ENCODE results near the gene CDYL2. TPM values are rescaled to one million over a fixed set of nuclear protein-coding genes. Genes with fewer than 3 reads are reported as not detected.

CDYL2 gene
- total RNA-seq, 1 donor from 2014 or later = 4.5 TPM

DNA sequence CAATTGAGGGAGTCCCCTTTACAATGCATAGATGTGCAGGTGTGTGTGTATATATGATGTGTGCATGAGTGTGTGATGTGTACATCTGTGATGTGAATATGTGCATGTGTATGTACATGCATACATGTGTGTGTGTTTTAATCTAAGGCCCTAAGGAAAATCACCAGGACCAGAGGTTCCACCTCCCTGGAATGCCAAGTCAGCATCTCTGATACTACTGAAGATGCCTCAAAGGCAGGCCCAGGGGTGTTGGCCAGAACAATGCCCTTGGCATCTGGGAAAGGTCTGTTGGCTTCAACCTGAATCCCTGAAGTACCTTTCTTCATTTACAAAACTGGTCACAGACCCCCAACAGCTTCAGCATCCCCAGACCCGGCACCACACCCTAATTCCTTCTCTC, 129.5 kb downstream of the CDYL2 start:
- DNase-seq (ENCODE audit: low read depth, low spot score) = no peak
- no peak overlapping the region for H3K27ac Mint-ChIP-seq (ENCODE audit: unreplicated experiment)
- no peaks in the 10 kb centered on the region for H3K4me1 Mint-ChIP-seq
- H3K9me3 Mint-ChIP-seq = no peaks in the 10 kb centered on the region
- H3K27me3 Mint-ChIP-seq (ENCODE audit: low read depth) = peaks cover 2% of the 10 kb centered on the region
- peaks cover 3% of the 10 kb centered on the region for H3K36me3 Mint-ChIP-seq (ENCODE audit: low read depth)
- H3K4me3 Mint-ChIP-seq = no peak overlapping the region
- TF ChIP-seq, protein P1, sequence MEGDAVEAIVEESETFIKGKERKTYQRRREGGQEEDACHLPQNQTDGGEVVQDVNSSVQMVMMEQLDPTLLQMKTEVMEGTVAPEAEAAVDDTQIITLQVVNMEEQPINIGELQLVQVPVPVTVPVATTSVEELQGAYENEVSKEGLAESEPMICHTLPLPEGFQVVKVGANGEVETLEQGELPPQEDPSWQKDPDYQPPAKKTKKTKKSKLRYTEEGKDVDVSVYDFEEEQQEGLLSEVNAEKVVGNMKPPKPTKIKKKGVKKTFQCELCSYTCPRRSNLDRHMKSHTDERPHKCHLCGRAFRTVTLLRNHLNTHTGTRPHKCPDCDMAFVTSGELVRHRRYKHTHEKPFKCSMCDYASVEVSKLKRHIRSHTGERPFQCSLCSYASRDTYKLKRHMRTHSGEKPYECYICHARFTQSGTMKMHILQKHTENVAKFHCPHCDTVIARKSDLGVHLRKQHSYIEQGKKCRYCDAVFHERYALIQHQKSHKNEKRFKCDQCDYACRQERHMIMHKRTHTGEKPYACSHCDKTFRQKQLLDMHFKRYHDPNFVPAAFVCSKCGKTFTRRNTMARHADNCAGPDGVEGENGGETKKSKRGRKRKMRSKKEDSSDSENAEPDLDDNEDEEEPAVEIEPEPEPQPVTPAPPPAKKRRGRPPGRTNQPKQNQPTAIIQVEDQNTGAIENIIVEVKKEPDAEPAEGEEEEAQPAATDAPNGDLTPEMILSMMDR (conservative IDR thresholded peaks at IDR 0.05) = no peak

DNA sequence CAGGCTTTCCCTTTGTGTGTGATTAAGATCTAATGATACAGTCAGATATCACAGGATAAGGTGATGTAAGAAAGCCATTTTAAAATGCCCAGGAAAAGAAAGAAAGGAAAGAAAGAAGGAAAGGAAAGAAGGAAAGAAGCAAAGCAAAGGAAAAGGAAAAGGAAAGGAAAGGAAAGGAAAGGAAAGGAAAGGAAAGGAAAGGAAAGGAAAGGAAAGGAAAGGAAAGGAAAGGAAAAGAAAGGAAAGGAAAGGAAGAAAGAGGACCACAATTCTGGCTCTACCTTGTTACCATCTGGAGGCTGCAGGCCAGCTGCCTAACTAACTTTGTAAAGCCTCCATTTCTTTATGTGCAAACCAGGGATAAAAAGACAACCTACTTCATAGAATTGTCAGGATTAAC, 132.0 kb downstream of the CDYL2 start:
- Mint-ChIP-seq H3K36me3 (ENCODE audit: low read depth) (no peaks in the 10 kb centered on the region), H3K4me1 (no peaks in the 10 kb centered on the region), H3K27me3 (ENCODE audit: low read depth) (peaks cover 3% of the 10 kb centered on the region), H3K9me3 (no peaks in the 10 kb centered on the region), H3K27ac (ENCODE audit: unreplicated experiment) (no peak overlapping the region), H3K4me3 (no peak overlapping the region)
- TF ChIP-seq, protein P1 (conservative IDR thresholded peaks at IDR 0.05) = no peak
- no peak for DNase-seq (ENCODE audit: low read depth, low spot score)

DNA sequence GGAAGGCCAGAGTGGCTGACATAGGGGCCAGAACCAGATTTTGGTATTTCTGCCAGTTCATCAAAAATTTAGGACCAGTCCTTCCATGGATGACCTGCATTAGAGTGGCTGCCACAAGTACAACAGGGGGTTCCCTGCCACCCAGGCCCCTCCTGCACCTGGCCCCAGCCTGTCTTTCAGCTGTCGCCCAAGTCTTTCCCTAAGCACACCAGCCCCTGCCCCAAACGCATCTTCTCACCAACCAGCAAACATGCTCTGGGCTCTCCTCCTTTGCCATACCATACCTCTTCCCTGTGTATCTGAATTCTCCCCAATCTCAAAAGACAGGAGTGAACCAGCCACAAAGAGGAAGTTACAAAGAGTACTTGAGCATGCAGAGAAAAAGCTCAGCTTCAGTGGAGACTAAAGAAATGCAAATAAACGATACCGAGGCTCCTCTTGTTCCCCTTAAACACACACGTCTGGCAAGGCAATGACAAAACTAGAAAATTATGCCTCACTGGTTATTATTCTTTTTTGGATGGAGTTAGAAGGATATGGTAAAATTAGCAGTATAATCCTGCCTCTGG, 133.0 kb downstream of the CDYL2 start:
- Mint-ChIP-seq H3K27me3 (ENCODE audit: low read depth) (peaks cover 6% of the 10 kb centered on the region), H3K9me3 (no peaks in the 10 kb centered on the region), H3K4me1 (peaks cover 2% of the 10 kb centered on the region), H3K27ac (ENCODE audit: unreplicated experiment) (no peak overlapping the region), H3K36me3 (ENCODE audit: low read depth) (no peaks in the 10 kb centered on the region), H3K4me3 (no peak overlapping the region)
- no peak for DNase-seq (ENCODE audit: low read depth, low spot score)
- TF ChIP-seq, protein P1 (conservative IDR thresholded peaks at IDR 0.05) = no peak

DNA sequence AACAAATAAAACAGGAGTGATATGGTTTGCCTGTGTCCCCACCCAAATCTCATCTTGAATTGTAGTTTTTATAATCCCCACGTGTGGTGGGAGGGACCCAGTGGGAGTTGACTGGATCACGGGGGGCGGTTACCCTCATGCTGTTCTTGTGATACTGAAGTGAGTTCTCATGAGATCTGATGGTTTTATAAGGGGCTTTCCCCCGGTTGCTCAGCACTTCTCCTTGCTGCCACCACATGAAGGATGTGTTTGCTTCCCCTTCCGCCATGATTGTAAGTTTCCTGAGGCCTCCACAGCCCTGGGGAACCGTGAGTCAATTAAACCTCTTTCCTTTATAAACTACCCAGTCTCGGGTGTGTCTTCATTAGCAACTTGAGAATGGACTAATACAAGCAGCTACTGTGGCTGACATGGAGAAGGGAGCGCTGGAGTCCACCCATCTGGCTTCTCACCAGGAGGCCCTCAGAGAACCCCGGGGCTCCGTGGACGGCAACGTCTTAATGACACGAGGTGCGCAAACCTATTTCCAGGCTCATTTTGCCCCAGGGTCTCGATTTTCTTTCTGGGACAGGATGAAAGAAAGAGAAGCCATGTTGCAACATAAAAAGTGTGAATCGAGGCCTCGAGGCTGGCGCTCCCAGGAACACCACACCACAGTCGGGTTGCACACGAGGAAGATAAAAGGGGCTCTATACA, 134.1 kb downstream of the CDYL2 start:
- TF ChIP-seq, protein P1 (conservative IDR thresholded peaks at IDR 0.05) = no peak
- H3K27me3 Mint-ChIP-seq (ENCODE audit: low read depth) = peaks cover 11% of the 10 kb centered on the region
- DNase-seq (ENCODE audit: low read depth, low spot score) = no peak

DNA sequence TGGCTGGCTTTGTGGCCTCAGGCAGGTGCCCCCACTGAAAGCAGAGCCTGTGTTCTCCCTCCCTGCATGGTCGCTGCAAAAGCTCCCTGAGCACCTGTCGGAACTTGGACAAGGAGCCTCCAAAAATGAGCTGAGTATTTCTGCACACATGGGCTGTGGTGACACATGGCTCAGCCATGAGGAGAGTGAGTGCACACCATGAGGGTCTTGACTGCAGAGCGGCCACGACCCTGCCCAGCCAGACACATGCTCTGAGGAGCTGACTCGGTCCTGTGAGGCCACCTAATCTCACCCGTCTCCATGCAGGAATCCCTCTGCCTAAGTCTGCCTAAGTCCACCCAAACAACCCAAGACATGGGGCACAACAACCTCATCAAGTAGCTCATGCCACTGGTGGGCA, 134.7 kb downstream of the CDYL2 start:
- H3K4me1 Mint-ChIP-seq = peaks cover 5% of the 10 kb centered on the region
- no peak for DNase-seq (ENCODE audit: low read depth, low spot score)
- TF ChIP-seq, protein P1 (conservative IDR thresholded peaks at IDR 0.05) = no peak
- no peaks in the 10 kb centered on the region for H3K9me3 Mint-ChIP-seq
- peaks cover 11% of the 10 kb centered on the region for H3K27me3 Mint-ChIP-seq (ENCODE audit: low read depth)
- no peak overlapping the region for H3K4me3 Mint-ChIP-seq
- no peak overlapping the region for H3K27ac Mint-ChIP-seq (ENCODE audit: unreplicated experiment)
- no peaks in the 10 kb centered on the region for H3K36me3 Mint-ChIP-seq (ENCODE audit: low read depth)

More for the DNA sequence above, 134.1 kb downstream of the CDYL2 start:
- no peaks in the 10 kb centered on the region for H3K9me3 Mint-ChIP-seq
- no peaks in the 10 kb centered on the region for H3K36me3 Mint-ChIP-seq (ENCODE audit: low read depth)
- H3K27ac Mint-ChIP-seq (ENCODE audit: unreplicated experiment) = no peak overlapping the region
- H3K4me3 Mint-ChIP-seq = no peak overlapping the region
- peaks cover 5% of the 10 kb centered on the region for H3K4me1 Mint-ChIP-seq

Measured in neural crest cell (in vitro differentiated cells).